ENCODE data around the gene DLGAP4.
"Not testable (repeated sequence)": the region's sequence is repeated elsewhere in the genome, so short reads cannot be mapped to it uniquely, and the experiment has no call there.

Gene DLGAP4

GRCh38 chr20:36473164-36473563 lies 167.0 kb downstream of the DLGAP4 start:
- no peak for TF ChIP-seq CTCF (conservative IDR thresholded peaks at IDR 0.05; ENCODE audit: low read length)
- DNase-seq (ENCODE audit: low read depth) = no peak
- H3K4me3 ChIP-seq (ENCODE audit: low read length) = no peak overlapping the region

- no peak for DNase-seq (ENCODE audit: low read depth)
- H3K4me3 ChIP-seq (ENCODE audit: low read length) = no peak overlapping the region
- no peak for TF ChIP-seq CTCF (conservative IDR thresholded peaks at IDR 0.05; ENCODE audit: low read length)
These were observed 168.4 kb downstream of the DLGAP4 start for GRCh38 chr20:36474563-36474962.

- not testable (repeated sequence) for H3K4me3 ChIP-seq (ENCODE audit: low read length)
These were observed 168.9 kb downstream of the DLGAP4 start for GRCh38 chr20:36475054-36475453.

GRCh38 chr20:36477475-36477874 lies 171.3 kb downstream of the DLGAP4 start:
- DNase-seq (ENCODE audit: low read depth) = no peak
- no peak for TF ChIP-seq CTCF (conservative IDR thresholded peaks at IDR 0.05; ENCODE audit: low read length)
- no peak overlapping the region for H3K4me3 ChIP-seq (ENCODE audit: low read length)

More at GRCh38 chr20:36475054-36475453, 168.9 kb downstream of the DLGAP4 start:
- DNase-seq (ENCODE audit: low read depth) = not testable (repeated sequence)

GRCh38 chr20:36478137-36478905 lies 172.2 kb downstream of the DLGAP4 start:
- no peak for DNase-seq (ENCODE audit: low read depth)
- H3K4me3 ChIP-seq (ENCODE audit: low read length) = no peak overlapping the region
- TF ChIP-seq CTCF (conservative IDR thresholded peaks at IDR 0.05; ENCODE audit: low read length) = no peak

GRCh38 chr20:36479938-36480337 lies 173.8 kb downstream of the DLGAP4 start:
- no peak for TF ChIP-seq CTCF (conservative IDR thresholded peaks at IDR 0.05; ENCODE audit: low read length)
- DNase-seq (ENCODE audit: low read depth) = no peak
- H3K4me3 ChIP-seq (ENCODE audit: low read length) = no peak overlapping the region

- no peak overlapping the region for H3K4me3 ChIP-seq (ENCODE audit: low read length)
- DNase-seq (ENCODE audit: low read depth) = no peak
- TF ChIP-seq CTCF (conservative IDR thresholded peaks at IDR 0.05; ENCODE audit: low read length) = no peak
These were observed 174.4 kb downstream of the DLGAP4 start for GRCh38 chr20:36480456-36481048.

Data from AG10803 (cell line).